AG09319 (cell line): ENCODE data around the gene SENP7.

Experiments used
- DNase-seq: peaks from one replicate; pipeline ENCODE4 v3.0.0-alpha.2; 2010; ENCODE audit warnings: low read depth; ENCODE audit errors: extremely low read depth
- TF ChIP-seq, protein P1 (sequence below): IDR thresholded peaks from 2 replicates; pipeline ENCODE4 v1.5.1; 2011; ENCODE audit warnings: low read depth, mild to moderate bottlenecking, inconsistent platforms, low read length, moderate library complexity

The SENP7 gene

GRCh38 chr3:101362406-101362805, 150.6 kb downstream of the SENP7 start:
- DNase-seq: no peak
- TF ChIP-seq, protein P1, sequence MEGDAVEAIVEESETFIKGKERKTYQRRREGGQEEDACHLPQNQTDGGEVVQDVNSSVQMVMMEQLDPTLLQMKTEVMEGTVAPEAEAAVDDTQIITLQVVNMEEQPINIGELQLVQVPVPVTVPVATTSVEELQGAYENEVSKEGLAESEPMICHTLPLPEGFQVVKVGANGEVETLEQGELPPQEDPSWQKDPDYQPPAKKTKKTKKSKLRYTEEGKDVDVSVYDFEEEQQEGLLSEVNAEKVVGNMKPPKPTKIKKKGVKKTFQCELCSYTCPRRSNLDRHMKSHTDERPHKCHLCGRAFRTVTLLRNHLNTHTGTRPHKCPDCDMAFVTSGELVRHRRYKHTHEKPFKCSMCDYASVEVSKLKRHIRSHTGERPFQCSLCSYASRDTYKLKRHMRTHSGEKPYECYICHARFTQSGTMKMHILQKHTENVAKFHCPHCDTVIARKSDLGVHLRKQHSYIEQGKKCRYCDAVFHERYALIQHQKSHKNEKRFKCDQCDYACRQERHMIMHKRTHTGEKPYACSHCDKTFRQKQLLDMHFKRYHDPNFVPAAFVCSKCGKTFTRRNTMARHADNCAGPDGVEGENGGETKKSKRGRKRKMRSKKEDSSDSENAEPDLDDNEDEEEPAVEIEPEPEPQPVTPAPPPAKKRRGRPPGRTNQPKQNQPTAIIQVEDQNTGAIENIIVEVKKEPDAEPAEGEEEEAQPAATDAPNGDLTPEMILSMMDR: no peak

DNA sequence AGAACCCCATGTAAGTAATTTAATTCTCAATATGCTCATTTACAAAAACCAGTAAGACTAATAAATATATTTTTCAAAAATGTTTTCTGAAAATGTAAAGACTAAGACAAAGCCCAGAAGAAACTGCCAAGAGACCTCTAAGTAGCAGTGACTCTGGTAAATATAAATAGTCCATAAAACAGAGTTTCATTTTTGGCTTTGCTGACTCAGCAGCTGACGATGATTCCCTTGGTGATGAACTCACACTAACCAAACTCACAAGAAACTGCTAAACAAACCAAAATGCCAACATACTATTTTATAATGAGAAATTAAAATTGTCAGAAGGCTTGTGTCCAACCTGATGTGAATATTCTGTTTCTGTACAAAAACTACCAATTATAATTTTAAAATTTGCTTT, 161.2 kb downstream of the SENP7 start:
- DNase-seq: no peak
- TF ChIP-seq, protein P1: no peak

GRCh38 chr3:101340591-101340990, 172.4 kb downstream of the SENP7 start:
- TF ChIP-seq, protein P1: no peak
- no peak for DNase-seq

- TF ChIP-seq, protein P1: no peak
- no peak for DNase-seq
Measured at GRCh38 chr3:101333883-101334282, 179.1 kb downstream of the SENP7 start.

DNA sequence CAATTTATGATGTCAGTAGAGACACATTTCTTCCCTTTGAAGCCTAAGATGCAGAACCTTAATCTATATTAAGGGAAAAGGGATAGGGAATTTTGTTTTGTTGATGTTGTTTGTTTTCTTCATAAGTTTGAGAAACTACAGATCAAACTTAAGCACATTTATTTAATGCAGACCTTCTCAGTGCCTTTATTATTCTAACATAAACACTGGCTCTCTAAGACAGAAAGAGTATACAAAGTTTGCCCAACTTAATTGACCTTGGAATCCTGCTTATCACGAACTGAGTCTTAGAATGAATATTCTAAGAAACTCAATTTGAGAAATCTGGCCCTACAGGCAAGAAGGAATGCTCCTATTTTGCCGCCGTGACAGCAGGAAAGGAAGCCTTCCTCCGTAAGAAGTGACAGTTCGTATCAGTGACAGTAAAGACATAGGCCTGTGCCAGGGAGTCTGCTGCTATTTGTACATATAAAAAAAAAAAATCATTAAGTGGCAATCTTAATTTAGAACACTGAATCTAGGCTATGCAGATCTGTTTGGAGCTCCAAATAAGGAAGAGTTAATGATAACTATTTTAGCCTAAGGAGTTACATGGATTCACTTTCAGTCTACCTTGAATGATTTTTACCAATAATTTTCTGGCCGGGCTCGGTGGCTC, 183.9 kb downstream of the SENP7 start:
- TF ChIP-seq, protein P1: no peak
- DNase-seq: no peak

DNA sequence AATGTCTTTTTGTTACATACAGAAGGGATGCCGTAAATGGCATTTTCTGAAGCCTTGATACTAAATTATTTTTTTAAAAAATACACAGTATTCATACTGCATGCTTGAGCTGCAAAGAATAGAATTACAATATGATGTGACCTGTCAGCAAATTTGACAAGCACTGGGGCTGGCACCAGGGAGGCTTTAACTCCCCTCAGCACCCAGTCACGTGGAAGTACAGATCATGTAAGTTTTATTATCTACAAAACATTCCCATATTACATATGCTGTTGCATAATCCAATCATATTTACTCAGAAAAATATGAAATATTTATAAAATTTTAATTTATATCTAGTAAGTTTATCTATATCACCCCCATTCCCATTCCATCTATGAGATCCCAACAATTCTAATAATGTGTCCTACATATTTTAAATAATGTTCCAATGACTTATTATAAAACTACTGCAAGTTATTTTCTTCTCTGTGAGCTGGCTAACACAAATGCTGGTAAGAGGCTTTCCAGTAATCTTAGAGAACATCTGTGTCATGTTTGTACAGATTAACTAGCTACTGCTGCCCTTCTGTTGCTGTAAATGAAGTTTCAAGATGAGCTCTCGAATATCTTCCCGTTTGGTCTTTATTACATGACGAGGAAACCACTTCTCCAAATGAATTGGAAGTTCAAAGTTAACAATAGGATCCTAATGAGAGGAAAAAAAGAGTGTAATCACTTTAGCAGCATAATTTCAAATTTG, 187.4 kb downstream of the SENP7 start:
- TF ChIP-seq, protein P1: no peak
- no peak for DNase-seq

GRCh38 chr3:101320475-101320874, 192.5 kb downstream of the SENP7 start, which contains the start of gene IMPG2:
Gene IMPG2 (minus strand): TSS chr3:101320575. CDS start chr3:101320372, 203 bp downstream.
- TF ChIP-seq, protein P1: no peak

More at GRCh38 chr3:101320475-101320874, 192.5 kb downstream of the SENP7 start, which contains the start of gene IMPG2:
- no peak for DNase-seq
